GM12875 (cell line): ENCODE data around the gene CDCA3.

Experiments
- H3K4me3 ChIP-seq: one replicate; pipeline ENCODE4 v1.5.1; 2011; ENCODE audit warnings: low read depth, low read length, control low read depth
- TF ChIP-seq, protein P1 (sequence below): IDR thresholded peaks from 2 replicates; pipeline ENCODE4 v1.5.1; 2011; ENCODE audit warnings: low read depth, mild to moderate bottlenecking, control low read depth, inconsistent platforms, low read length, moderate library complexity, borderline replicate concordance; ENCODE audit not compliant: insufficient read depth

CDCA3 gene

DNA sequence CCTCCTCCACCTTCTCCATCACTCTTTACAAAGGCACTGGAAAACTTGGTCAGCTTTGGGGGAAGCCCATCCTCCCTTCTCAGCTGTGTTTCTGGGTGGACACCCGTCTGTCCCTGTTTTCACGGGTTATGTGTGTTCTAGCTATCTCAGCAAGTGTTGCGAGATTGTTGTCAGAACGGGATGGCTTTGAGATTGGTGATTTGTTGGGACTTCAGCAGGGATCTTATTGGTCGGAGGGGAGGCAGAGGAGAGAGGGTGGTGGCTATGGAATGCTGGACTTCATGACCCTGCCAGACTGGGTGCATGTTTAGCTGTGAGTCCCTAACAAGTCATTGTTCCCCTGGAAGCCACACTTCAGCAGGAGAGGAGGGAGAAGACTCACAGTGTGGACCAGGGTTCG, 3.0 kb upstream of the CDCA3 start:
- no peak overlapping the region for H3K4me3 ChIP-seq
- TF ChIP-seq, protein P1, sequence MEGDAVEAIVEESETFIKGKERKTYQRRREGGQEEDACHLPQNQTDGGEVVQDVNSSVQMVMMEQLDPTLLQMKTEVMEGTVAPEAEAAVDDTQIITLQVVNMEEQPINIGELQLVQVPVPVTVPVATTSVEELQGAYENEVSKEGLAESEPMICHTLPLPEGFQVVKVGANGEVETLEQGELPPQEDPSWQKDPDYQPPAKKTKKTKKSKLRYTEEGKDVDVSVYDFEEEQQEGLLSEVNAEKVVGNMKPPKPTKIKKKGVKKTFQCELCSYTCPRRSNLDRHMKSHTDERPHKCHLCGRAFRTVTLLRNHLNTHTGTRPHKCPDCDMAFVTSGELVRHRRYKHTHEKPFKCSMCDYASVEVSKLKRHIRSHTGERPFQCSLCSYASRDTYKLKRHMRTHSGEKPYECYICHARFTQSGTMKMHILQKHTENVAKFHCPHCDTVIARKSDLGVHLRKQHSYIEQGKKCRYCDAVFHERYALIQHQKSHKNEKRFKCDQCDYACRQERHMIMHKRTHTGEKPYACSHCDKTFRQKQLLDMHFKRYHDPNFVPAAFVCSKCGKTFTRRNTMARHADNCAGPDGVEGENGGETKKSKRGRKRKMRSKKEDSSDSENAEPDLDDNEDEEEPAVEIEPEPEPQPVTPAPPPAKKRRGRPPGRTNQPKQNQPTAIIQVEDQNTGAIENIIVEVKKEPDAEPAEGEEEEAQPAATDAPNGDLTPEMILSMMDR, result no peak

DNA sequence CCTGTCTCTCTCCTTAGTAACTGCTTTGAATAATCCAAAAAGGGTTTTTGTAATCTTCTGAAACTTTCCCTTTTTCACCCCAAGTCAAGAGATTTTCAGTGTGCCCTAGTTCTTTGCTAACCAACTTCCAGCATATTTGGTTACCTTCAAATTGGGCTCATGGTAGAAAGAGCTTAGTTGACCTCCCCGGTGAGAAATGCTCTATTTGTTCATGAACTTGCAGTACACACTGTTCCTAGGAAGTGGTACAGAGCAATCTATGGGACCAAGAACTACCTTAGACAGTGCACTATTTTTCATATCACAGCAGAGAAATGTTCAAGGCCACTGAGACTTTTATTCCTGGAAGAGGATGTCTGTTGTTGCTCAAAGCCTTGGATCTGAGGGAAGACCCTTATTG, 2.5 kb upstream of the CDCA3 start:
- TF ChIP-seq, protein P1, result no peak
- no peak overlapping the region for H3K4me3 ChIP-seq

DNA sequence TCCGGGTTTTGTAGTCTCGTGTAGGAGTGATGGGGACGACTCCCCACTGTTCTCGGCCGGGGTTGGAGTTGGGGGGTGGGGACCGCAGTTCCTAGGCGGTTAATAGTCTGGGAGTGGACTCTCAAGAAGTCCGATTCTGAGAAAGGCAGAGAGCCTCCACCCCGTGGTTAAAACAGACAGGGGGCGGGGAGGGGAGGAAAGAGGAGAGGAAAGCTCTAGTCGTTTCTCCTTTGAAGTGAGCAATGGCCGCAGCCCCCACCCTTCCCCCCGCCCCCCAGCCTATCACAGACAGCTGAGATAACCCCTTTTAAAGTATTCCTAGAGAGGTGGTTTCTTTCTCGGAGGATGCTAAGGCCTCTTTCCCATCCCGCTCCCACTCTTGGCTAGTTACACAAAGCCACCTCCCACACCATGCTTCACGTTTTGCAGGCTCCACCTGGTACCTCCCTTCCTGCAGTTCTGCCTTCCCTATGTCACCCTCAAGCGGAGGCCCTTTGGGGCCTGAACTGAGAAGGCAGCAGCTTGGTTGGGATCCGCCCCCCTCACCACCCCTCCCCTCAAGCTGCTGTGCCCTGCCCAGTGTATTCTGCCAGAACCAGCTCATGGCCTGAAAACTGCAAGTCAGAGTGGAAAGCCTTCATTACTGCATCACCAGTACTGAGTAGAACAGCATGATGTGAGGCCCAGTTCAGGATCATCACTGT, 1.7 kb upstream of the CDCA3 start:
- TF ChIP-seq, protein P1, result no peak
- peak overlapping the region; percentile 86 for H3K4me3 ChIP-seq

DNA sequence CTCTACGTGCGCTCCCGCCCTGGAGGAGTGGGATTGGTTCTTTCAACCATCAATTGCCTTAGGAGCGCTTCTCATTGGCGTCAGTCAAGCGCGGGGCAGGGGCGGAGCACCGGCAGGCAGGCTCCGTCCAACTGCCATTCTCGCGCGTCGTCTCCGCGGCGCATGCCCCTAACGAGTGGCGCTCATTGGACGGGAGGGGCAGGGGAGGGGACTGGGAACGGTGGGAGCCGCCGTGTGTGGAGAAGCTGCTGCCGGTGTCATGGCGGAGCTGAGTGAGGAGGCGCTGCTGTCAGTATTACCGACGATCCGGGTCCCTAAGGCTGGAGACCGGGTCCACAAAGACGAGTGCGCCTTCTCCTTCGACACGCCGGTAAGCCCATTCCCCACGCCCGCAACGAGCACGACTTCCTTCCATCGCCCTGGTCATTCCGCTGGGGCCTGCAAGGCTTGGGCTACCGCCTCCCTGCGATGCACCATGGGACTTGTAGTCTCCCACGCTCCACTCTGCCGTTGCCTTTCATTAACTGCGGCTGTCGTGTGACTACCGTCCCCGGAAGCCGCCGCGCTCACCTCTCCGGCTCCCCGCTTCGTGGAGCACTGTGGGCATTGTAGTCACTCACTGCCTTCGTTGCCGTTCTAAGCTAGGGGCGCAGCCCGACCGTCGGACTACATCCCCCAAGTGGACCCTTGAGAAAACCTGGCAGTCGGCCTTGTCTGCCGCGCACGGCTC, 1.0 kb upstream of the CDCA3 start, which contains the start of gene USP5:
Gene USP5, plus strand, starts transcription at position 230 of the 730 bp plus-strand sequence. Its CDS starts 30 bp downstream, at position 260.
- peak within 1 kb of the TSS; percentile 86 for H3K4me3 ChIP-seq
- TF ChIP-seq, protein P1, result no peak

DNA sequence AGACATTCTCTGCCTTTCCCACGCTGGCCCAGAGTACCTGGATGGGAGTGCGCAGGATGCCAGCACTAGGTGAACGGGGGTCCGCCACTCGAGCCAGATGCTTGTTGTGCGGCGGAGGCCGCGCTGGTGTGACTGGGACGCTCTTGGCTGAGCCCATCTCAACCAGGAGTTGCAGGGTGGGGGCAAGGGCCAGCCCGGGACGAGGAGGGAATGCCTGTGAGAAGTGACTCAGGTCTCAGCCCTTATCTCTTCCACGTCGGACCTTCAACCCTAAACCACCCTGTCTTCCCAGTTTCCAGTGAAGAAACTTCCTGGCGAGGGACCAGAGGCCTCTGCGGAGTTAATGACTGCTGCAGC, 312 bp downstream of the CDCA3 start:
- peak overlapping the region; percentile 86 for H3K4me3 ChIP-seq
- TF ChIP-seq, protein P1, result no peak

DNA sequence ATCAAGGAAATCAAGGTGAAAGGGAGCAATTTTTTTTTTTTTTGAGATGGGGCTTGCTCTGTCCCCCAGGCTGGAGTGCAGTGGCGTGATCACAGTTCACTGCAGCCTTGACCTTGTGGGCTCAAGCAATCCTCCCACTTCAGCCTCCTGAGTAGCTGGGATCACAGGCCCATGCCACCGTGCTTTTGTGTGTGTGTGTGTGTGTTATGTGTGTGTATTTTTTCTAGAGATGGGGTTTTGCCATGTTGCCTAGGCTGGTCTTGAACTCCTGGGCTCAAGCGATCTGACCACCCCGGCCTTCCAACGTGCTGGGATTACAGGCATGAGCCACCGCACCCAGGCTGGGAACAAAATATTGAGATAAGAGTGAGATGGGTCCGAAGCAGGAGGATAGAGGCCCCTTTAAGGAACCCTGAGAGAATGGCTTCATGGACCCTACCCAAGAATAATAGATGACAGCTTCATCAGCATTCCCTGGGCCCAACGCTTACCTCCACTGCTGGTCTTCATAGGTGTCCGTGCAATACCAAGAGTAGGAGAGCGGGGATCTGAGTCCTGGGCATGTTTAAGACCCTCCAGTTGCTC, 1.0 kb downstream of the CDCA3 start:
- peak overlapping the region; percentile 86 for H3K4me3 ChIP-seq
- TF ChIP-seq, protein P1, result no peak

DNA sequence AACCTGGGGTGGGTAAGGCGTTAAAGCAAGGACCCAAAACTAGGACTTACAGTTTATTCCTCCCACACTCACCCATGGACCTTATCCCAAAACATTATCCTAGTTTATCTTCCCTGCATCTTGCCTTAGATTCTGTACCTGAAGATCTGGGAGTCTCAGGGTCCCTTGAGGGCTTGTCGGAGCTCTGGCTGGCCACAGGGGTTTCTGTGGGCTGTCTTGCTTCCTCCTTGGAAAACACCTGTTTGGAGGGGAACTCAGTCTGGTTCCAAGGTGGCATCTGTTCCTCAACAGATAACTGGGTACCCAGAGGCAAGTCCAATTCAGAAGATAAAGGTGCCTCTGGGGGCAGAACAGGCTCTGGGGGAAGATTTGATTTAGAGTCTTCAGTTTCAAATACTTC, 1.7 kb downstream of the CDCA3 start:
- TF ChIP-seq, protein P1, result no peak
- H3K4me3 ChIP-seq, result no peak overlapping the region
